ENCODE measurements around the gene ANKRD13A. TPM values are rescaled to one million over a fixed set of nuclear protein-coding genes. Genes with fewer than 3 reads are reported as not detected.
A peak's percentile ranks its signal among the peaks of the same experiment; 100 is the strongest.

ANKRD13A gene
- polyA plus RNA-seq, 6 donors from 2014 or later, result 65.4 to 95.4 (median 78.7) TPM

GRCh38 chr12:109989380-109989779, 9.8 kb upstream of the ANKRD13A start:
- Mint-ChIP-seq H3K36me3 (peaks cover 6 to 9% of the 10 kb centered on the region in 2 donors), H3K4me1 (peaks cover 20 to 47% (median 29%) of the 10 kb centered on the region in 3 donors)

DNA sequence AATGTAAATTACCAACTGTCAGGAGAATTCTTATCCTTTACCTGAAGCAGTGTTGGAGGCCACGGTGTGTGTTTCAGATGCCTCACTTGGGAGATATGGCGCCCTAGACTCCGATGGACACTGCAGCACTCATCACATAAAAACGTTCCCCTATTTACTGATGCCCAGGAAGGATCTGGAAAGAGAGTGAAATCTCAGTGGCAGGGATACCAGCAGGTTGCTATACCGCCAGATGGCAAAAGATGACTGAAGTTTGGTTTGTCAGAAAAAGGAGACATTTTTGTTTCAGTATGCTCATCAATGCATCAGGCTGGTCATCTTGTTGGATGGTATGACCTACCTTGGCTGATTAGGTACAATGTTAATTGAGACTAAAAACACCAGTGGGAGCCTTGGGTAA, 7.6 kb upstream of the ANKRD13A start:
- Mint-ChIP-seq H3K4me1 (peaks cover 26 to 56% (median 31%) of the 10 kb centered on the region in 3 donors), H3K4me3 (peak overlapping the region in 1 of 8 donors; percentile 61)

More at GRCh38 chr12:109989380-109989779, 9.8 kb upstream of the ANKRD13A start:
- DNase-seq, result no peak
- no peak for ATAC-seq (ENCODE audit: low read depth in 2 of 2)
- peak overlapping the region in 3 of 6 donors; percentile 12 to 75 (median 45) for H3K27ac Mint-ChIP-seq
- no peaks in the 10 kb centered on the region for H3K27me3 Mint-ChIP-seq
- H3K4me3 Mint-ChIP-seq, result no peak overlapping the region
- H3K9me3 Mint-ChIP-seq, result no peaks in the 10 kb centered on the region

GRCh38 chr12:109993091-109993490, 6.1 kb upstream of the ANKRD13A start:
- H3K27me3 Mint-ChIP-seq, result no peaks in the 10 kb centered on the region
- ATAC-seq (ENCODE audit: low read depth in 2 of 2), result no peak
- H3K36me3 Mint-ChIP-seq, result peaks cover 0 to 9% of the 10 kb centered on the region in 2 donors
- H3K27ac Mint-ChIP-seq, result peak overlapping the region in 5 of 6 donors; percentile 18 to 97 (median 54)
- no peaks in the 10 kb centered on the region for H3K9me3 Mint-ChIP-seq
- H3K4me1 Mint-ChIP-seq, result peaks cover 36 to 70% (median 41%) of the 10 kb centered on the region in 3 donors
- peak overlapping the region in 6 of 8 donors; percentile 42 to 96 (median 94) for H3K4me3 Mint-ChIP-seq
- DNase-seq, result no peak

More for the DNA sequence above, 7.6 kb upstream of the ANKRD13A start:
- DNase-seq, result no peak
- Mint-ChIP-seq H3K27me3 (no peaks in the 10 kb centered on the region), H3K36me3 (peaks cover 0 to 9% of the 10 kb centered on the region in 2 donors), H3K9me3 (no peaks in the 10 kb centered on the region), H3K27ac (peak overlapping the region in 5 of 6 donors; percentile 12 to 70 (median 69))
- no peak for ATAC-seq (ENCODE audit: low read depth in 2 of 2)

GRCh38 chr12:109994401-109995175, 4.6 kb upstream of the ANKRD13A start:
- peaks cover 41 to 74% (median 44%) of the 10 kb centered on the region in 3 donors for H3K4me1 Mint-ChIP-seq
- H3K27ac Mint-ChIP-seq, result peak overlapping the region; percentile 76 to 97 (median 94)
- H3K27me3 Mint-ChIP-seq, result no peaks in the 10 kb centered on the region
- H3K9me3 Mint-ChIP-seq, result no peaks in the 10 kb centered on the region
- DNase-seq, result peak; percentile 56
- peaks cover 0 to 2% of the 10 kb centered on the region in 2 donors for H3K36me3 Mint-ChIP-seq
- H3K4me3 Mint-ChIP-seq, result peak overlapping the region; percentile 93 to 98 (median 96)
- peak; percentile 13 to 16 for ATAC-seq (ENCODE audit: low read depth in 2 of 2)

DNA sequence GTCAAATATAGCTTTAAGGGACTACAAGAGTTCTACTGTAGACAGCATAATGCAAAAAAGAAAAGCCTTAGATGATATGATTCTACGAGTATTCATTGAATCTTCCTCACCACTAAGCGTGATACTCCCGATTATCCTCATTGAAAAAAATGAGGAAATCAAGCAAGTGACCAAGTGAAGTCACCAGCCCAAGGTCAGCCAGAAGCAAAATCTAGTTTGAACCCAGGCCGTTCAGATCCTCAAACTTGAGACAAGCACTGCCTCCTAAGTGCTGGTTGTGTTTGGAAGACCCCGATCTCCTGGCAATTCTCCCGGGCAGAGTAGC, 3.9 kb upstream of the ANKRD13A start:
- ATAC-seq (ENCODE audit: low read depth in 2 of 2) (no peak), DNase-seq (no peak)
- H3K36me3 Mint-ChIP-seq, result no peaks in the 10 kb centered on the region
- peak overlapping the region; percentile 93 to 98 (median 96) for H3K4me3 Mint-ChIP-seq
- H3K4me1 Mint-ChIP-seq, result peaks cover 41 to 77% (median 48%) of the 10 kb centered on the region in 3 donors
- H3K27ac Mint-ChIP-seq, result peak overlapping the region; percentile 76 to 97 (median 94)
- no peaks in the 10 kb centered on the region for H3K9me3 Mint-ChIP-seq
- no peaks in the 10 kb centered on the region for H3K27me3 Mint-ChIP-seq

GRCh38 chr12:109995686-109996482, 3.3 kb upstream of the ANKRD13A start, which contains the start of gene GIT2:
Gene GIT2, minus strand, starts transcription at chr12:109996368. Its CDS starts 144 bp downstream, at chr12:109996224.
- H3K9me3 Mint-ChIP-seq, result no peaks in the 10 kb centered on the region
- no peaks in the 10 kb centered on the region for H3K27me3 Mint-ChIP-seq
- H3K4me3 Mint-ChIP-seq, result peak within 1 kb of the TSS; percentile 94 to 99 (median 97)
- peaks cover 39 to 78% (median 54%) of the 10 kb centered on the region in 3 donors for H3K4me1 Mint-ChIP-seq
- DNase-seq (peak; percentile 94), ATAC-seq (ENCODE audit: low read depth in 2 of 2) (peak; percentile 70 to 73)
- H3K36me3 Mint-ChIP-seq, result no peaks in the 10 kb centered on the region
- peak within 1 kb of the TSS; percentile 76 to 98 (median 94) for H3K27ac Mint-ChIP-seq

GRCh38 chr12:109996483-109996853, 2.8 kb upstream of the ANKRD13A start:
- no peaks in the 10 kb centered on the region for H3K27me3 Mint-ChIP-seq
- DNase-seq, result no peak
- peaks cover 41 to 78% (median 53%) of the 10 kb centered on the region in 3 donors for H3K4me1 Mint-ChIP-seq
- H3K36me3 Mint-ChIP-seq, result no peaks in the 10 kb centered on the region
- no peaks in the 10 kb centered on the region for H3K9me3 Mint-ChIP-seq
- no peak for ATAC-seq (ENCODE audit: low read depth in 2 of 2)
- peak overlapping the region in 5 of 6 donors; percentile 76 to 94 (median 93) for H3K27ac Mint-ChIP-seq
- H3K4me3 Mint-ChIP-seq, result peak overlapping the region; percentile 90 to 98 (median 94)

DNA sequence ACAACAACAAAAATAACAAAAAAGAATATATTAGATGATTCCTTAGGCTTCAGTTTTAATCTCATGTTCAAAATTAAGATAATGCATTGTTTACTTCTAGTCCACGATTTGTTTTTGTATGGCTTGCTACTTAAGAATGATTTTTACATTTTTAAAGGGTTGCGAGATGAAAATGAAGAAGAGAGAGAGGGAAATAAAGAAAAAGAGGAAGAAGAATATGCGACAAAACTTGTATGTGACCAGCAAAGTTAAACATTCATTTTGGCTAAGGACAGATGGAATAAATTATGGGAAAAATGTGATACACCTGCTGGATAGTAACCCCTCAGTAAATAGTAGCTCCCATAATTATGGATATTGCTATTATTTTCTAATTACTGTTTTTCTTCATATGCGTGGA, 1.8 kb upstream of the ANKRD13A start:
- peaks cover 38 to 78% (median 51%) of the 10 kb centered on the region in 3 donors for H3K4me1 Mint-ChIP-seq
- no peaks in the 10 kb centered on the region for H3K9me3 Mint-ChIP-seq
- ATAC-seq (ENCODE audit: low read depth in 2 of 2) (no peak), DNase-seq (no peak)
- no peaks in the 10 kb centered on the region for H3K27me3 Mint-ChIP-seq
- peak overlapping the region; percentile 2 to 98 (median 70) for H3K27ac Mint-ChIP-seq
- peak overlapping the region; percentile 41 to 99 (median 92) for H3K4me3 Mint-ChIP-seq
- H3K36me3 Mint-ChIP-seq, result no peaks in the 10 kb centered on the region

DNA sequence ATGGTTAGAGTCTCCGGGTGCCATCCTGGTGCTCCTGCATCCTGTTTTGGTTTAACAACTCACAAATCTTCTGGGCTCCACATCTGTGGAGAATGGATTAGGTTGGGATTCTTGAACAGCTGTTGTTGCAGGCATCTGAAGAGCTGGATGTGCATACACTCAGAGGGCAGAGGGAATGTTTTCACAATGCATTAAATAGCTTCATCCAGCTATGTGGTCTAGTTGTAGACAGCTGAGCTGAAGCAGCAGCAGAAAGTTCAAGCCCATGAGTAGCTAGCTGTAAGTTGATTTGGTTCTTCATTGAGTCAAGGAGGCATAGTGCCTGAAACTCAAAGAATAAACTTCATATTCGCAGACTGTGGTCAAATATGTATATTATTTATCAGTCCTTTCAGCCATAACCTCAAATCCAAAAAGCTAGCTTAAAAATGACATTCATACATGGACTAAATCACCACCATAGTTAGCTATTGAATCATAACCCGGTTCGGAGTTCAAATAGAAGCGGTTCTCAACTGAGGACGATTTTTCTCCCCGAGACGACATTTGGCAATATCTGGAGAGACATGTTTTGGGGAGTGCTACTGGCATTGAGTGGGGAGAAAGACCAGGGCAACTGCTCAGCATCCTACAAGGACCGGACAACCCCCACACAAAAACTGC, 858 bp upstream of the ANKRD13A start:
- Mint-ChIP-seq H3K27me3 (no peaks in the 10 kb centered on the region), H3K4me1 (peaks cover 46 to 77% (median 56%) of the 10 kb centered on the region in 3 donors), H3K9me3 (no peaks in the 10 kb centered on the region), H3K36me3 (peaks cover 0 to 5% of the 10 kb centered on the region in 2 donors), H3K27ac (peak overlapping the region; percentile 98 to 100 (median 99)), H3K4me3 (peak overlapping the region; percentile 91 to 99 (median 96))
- no peak for ATAC-seq (ENCODE audit: low read depth in 2 of 2)
- DNase-seq, result no peak

- DNase-seq (no peak), ATAC-seq (ENCODE audit: low read depth in 2 of 2) (no peak)
- Mint-ChIP-seq H3K4me3 (peak overlapping the region; percentile 97 to 100 (median 99)), H3K4me1 (peaks cover 46 to 78% (median 57%) of the 10 kb centered on the region in 3 donors), H3K27ac (peak overlapping the region; percentile 96 to 99 (median 98)), H3K36me3 (peaks cover 0 to 5% of the 10 kb centered on the region in 2 donors), H3K27me3 (no peaks in the 10 kb centered on the region), H3K9me3 (no peaks in the 10 kb centered on the region)
Observed at GRCh38 chr12:109999649-109999971, 380 bp downstream of the ANKRD13A start.

GRCh38 chr12:109999983-110000505, 814 bp downstream of the ANKRD13A start:
- peak; percentile 24 for DNase-seq
- H3K27me3 Mint-ChIP-seq, result no peaks in the 10 kb centered on the region
- peaks cover 0 to 5% of the 10 kb centered on the region in 2 donors for H3K36me3 Mint-ChIP-seq
- peak in 1 of 2 donors; percentile 2 for ATAC-seq (ENCODE audit: low read depth in 2 of 2)
- H3K27ac Mint-ChIP-seq, result peak overlapping the region; percentile 96 to 99 (median 98)
- H3K4me1 Mint-ChIP-seq, result peaks cover 43 to 82% (median 54%) of the 10 kb centered on the region in 3 donors
- H3K9me3 Mint-ChIP-seq, result no peaks in the 10 kb centered on the region
- H3K4me3 Mint-ChIP-seq, result peak overlapping the region; percentile 97 to 100 (median 99)

- ATAC-seq (ENCODE audit: low read depth in 2 of 2) (no peak), DNase-seq (no peak)
- peak overlapping the region; percentile 42 to 100 (median 98) for H3K4me3 Mint-ChIP-seq
- peak overlapping the region in 3 of 6 donors; percentile 21 to 92 (median 51) for H3K27ac Mint-ChIP-seq
- peaks cover 51 to 90% (median 63%) of the 10 kb centered on the region in 3 donors for H3K4me1 Mint-ChIP-seq
- no peaks in the 10 kb centered on the region for H3K9me3 Mint-ChIP-seq
- H3K27me3 Mint-ChIP-seq, result no peaks in the 10 kb centered on the region
- H3K36me3 Mint-ChIP-seq, result peaks cover 0 to 5% of the 10 kb centered on the region in 2 donors
Observed at GRCh38 chr12:110001596-110001995, 2.4 kb downstream of the ANKRD13A start.

Measured in naive B cell (primary cell).